Measurements from ENCODE around the gene ZDBF2.

DNA sequence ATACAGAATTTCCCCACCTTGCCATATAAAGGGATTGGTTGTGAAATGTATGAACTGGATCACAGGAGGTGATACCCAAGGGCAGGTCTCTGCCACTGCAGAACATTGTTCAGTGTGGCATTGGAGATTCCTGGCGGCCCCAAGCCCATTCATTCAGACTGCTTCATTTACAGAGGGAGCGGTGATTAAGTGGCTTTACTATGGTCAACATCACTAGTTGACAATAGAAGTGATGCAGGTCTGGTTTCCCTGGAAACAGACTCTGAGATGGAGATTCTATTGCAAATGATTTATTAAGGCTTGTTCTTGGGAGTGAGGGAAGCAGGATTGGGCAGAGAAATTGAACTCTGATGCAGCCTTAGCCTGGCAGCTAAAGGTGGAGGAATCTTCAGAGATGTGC is 62.4 kb downstream of the ZDBF2 start:
- TF ChIP-seq, protein P1, sequence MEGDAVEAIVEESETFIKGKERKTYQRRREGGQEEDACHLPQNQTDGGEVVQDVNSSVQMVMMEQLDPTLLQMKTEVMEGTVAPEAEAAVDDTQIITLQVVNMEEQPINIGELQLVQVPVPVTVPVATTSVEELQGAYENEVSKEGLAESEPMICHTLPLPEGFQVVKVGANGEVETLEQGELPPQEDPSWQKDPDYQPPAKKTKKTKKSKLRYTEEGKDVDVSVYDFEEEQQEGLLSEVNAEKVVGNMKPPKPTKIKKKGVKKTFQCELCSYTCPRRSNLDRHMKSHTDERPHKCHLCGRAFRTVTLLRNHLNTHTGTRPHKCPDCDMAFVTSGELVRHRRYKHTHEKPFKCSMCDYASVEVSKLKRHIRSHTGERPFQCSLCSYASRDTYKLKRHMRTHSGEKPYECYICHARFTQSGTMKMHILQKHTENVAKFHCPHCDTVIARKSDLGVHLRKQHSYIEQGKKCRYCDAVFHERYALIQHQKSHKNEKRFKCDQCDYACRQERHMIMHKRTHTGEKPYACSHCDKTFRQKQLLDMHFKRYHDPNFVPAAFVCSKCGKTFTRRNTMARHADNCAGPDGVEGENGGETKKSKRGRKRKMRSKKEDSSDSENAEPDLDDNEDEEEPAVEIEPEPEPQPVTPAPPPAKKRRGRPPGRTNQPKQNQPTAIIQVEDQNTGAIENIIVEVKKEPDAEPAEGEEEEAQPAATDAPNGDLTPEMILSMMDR (IDR thresholded peaks at IDR 0.05), result no peak
- TF ChIP-seq POLR2A (IDR thresholded peaks at IDR 0.05), result no peak
